ENCODE data around the gene MARS2. TPM values are rescaled to one million over a fixed set of nuclear protein-coding genes. Genes with fewer than 3 reads are reported as not detected.

The MARS2 gene
- 10 to 100 TPM in 2 of 3 donors, 1 to 10 TPM in 1; 7.7 to 11.2 (median 10.3) TPM for total RNA-seq
- long read RNA-seq, donor 1, transcript MARS2-201 (1 exons, 3,019 nt): major isoform, 8 of 8 reads
- long read RNA-seq, donor 1, partial matches to known transcripts: 0 of 8 reads
- long read RNA-seq, donor 1, other reads (novel, unspliced or antisense): 0 of 8 reads
- long read RNA-seq, donor 2, partial matches to known transcripts: 0 of 2 reads
- long read RNA-seq, donor 2, other reads (novel, unspliced or antisense): 0 of 2 reads

DNA sequence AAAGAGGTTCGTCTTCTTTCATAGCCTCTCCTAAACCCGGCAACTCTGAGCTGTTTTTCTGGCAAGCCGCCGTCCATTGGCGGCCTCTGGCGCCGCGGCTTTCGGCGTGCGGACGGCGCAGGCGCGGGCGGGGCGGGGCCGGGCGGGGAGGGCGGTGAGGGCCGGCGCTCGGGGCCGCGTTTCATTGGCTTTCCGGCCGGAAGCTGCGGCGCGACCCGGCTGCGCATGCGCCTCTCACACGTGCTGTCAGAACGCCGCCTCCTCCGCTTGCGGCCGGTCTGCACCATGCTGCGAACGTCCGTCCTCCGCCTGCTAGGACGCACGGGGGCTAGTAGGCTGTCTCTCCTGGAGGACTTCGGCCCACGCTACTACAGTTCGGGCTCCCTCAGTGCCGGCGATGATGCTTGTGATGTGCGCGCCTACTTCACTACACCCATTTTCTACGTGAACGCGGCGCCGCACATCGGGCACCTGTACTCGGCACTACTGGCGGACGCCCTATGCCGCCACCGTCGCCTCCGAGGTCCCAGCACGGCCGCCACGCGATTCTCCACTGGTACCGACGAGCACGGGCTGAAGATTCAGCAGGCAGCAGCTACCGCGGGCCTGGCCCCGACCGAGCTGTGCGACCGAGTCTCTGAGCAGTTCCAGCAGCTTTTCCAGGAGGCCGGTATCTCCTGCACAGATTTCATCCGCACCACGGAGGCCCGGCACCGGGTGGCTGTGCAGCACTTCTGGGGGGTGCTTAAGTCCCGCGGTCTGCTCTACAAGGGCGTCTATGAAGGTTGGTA is at the start of gene MARS2:
TSS of gene MARS2 (plus strand) at position 249 of the 791 bp plus-strand sequence. CDS start at position 286, 37 bp downstream.
- peak; percentile 97 for ATAC-seq
- TF ChIP-seq, protein P1, sequence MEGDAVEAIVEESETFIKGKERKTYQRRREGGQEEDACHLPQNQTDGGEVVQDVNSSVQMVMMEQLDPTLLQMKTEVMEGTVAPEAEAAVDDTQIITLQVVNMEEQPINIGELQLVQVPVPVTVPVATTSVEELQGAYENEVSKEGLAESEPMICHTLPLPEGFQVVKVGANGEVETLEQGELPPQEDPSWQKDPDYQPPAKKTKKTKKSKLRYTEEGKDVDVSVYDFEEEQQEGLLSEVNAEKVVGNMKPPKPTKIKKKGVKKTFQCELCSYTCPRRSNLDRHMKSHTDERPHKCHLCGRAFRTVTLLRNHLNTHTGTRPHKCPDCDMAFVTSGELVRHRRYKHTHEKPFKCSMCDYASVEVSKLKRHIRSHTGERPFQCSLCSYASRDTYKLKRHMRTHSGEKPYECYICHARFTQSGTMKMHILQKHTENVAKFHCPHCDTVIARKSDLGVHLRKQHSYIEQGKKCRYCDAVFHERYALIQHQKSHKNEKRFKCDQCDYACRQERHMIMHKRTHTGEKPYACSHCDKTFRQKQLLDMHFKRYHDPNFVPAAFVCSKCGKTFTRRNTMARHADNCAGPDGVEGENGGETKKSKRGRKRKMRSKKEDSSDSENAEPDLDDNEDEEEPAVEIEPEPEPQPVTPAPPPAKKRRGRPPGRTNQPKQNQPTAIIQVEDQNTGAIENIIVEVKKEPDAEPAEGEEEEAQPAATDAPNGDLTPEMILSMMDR (IDR thresholded peaks at IDR 0.05): peak; percentile 7
- Histone ChIP-seq H3K36me3 (ENCODE audit: low read depth) (no peaks in the 10 kb centered on the region), H3K9me3 (no peaks in the 10 kb centered on the region), H3K4me3 (peak within 1 kb of the TSS; percentile 76), H3K4me1 (ENCODE audit: low read depth) (peaks cover 12% of the 10 kb centered on the region)
- DNase-seq: peak; percentile 94 to 96 (median 95)
- intact Hi-C loops (cut with DNase I, micrococcal nuclease): no loop called here

DNA sequence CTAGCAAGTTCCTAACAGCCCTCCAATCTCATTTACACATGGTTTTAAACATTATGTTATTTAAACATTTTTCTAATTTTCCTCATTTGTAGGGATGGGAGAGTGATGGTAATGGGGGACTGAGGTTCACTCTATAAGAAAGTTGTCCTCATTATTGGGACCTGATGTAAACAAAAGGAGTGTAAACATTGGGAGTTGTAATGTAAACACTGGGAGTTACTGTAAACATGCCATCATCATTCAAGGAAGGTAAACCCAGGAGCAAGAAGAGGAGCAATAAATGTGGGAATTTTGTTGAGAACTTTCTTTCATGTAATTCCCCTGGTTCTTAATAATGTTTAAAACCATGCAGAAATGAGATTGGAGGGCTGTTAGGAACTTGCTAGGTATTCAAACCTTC is 47.6 kb upstream of the MARS2 start:
- ATAC-seq: no peak
- intact Hi-C loops (cut with DNase I, micrococcal nuclease): no loop called here
- no peak for DNase-seq
- no peak overlapping the region for H3K4me3 ChIP-seq
- H3K4me1 ChIP-seq (ENCODE audit: low read depth): no peaks in the 10 kb centered on the region
- TF ChIP-seq, protein P1 (IDR thresholded peaks at IDR 0.05): no peak
- no peaks in the 10 kb centered on the region for H3K9me3 ChIP-seq
- H3K36me3 ChIP-seq (ENCODE audit: low read depth): no peaks in the 10 kb centered on the region

DNA sequence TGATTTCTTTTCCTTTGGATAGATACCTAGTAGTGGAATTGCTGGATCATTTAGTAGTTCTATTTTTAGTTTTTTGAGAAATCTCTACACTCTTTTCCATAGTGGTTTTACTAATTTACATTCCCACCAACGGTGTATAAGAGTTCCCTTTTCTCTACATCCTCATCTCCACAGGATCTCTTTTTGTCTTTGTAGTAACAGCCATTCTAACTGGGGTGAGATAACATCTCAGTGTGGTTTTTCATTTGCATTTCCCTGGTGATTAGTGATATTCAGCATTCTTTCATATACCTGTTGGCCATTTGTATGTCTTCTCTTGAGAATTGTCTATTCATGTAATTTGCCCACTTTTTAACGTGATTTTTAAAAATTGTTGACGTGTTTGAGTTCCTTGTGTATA is 43.5 kb upstream of the MARS2 start:
- no peaks in the 10 kb centered on the region for H3K4me1 ChIP-seq (ENCODE audit: low read depth)
- no peaks in the 10 kb centered on the region for H3K36me3 ChIP-seq (ENCODE audit: low read depth)
- intact Hi-C loops (cut with DNase I, micrococcal nuclease): no loop called here
- DNase-seq: no peak
- H3K4me3 ChIP-seq: no peak overlapping the region
- no peak for ATAC-seq
- TF ChIP-seq, protein P1 (IDR thresholded peaks at IDR 0.05): no peak
- peaks cover 6% of the 10 kb centered on the region for H3K9me3 ChIP-seq

DNA sequence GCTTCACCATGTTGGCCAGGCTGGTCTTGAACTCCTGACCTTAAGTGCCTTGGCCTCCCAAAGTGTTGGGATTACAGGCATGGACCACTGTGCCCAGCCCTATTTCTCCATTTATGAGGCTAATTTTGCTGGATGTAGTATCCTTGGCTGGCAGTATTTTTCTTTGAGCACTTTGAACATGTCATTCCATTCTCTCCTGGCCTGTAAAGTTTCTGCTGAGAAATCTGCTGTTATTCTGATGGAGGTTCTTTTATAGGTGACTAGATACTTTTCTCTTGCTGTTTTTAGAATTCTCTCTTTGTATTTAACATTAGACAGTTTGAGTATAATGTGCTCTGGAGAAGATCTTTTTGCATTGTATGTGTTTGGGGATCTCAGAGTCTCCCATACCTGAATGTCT is 38.9 kb upstream of the MARS2 start:
- H3K4me1 ChIP-seq (ENCODE audit: low read depth): no peaks in the 10 kb centered on the region
- intact Hi-C loops (cut with DNase I, micrococcal nuclease): no loop called here
- no peaks in the 10 kb centered on the region for H3K36me3 ChIP-seq (ENCODE audit: low read depth)
- DNase-seq (no peak), ATAC-seq (no peak)
- TF ChIP-seq, protein P1 (IDR thresholded peaks at IDR 0.05): no peak
- H3K9me3 ChIP-seq: peaks cover 8% of the 10 kb centered on the region
- no peak overlapping the region for H3K4me3 ChIP-seq

DNA sequence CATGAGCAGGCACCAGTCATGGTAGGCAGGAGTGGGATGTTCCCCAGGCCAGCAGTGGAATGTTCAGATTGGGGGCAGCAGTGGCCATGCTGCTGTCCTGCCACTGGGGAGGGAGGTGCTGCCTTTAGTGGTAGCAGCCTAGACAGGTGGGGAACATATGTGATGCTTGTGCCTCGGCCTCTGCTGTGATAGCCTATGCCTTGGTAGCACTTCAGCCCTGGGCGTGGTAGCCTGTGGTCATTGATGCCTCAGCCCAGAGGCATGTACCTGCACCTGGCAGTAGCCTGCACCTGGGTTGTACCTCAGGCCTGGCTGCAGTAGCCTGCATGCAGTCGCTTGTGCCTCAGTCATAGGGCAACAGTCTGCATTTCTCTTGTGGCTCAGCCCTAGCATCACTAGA is 36.9 kb upstream of the MARS2 start:
- TF ChIP-seq, protein P1 (IDR thresholded peaks at IDR 0.05): no peak
- no peaks in the 10 kb centered on the region for H3K36me3 ChIP-seq (ENCODE audit: low read depth)
- intact Hi-C loops (cut with DNase I, micrococcal nuclease): no loop called here
- ATAC-seq (no peak), DNase-seq (no peak)
- no peaks in the 10 kb centered on the region for H3K4me1 ChIP-seq (ENCODE audit: low read depth)
- H3K4me3 ChIP-seq: no peak overlapping the region
- peaks cover 8% of the 10 kb centered on the region for H3K9me3 ChIP-seq
